HepG2 (cell line): Measurements from ENCODE around the gene ASTN2. TPM values are rescaled to one million over a fixed set of nuclear protein-coding genes. Genes with fewer than 3 reads are reported as not detected.

Experiments
- ATAC-seq: fragments of 200-7000 bp; cut with Tn5 transposase; 3 replicates; pipeline ENCODE4 v1.9.1; 2020; ENCODE audit warnings: mild to moderate bottlenecking, moderate library complexity
- BruUV-seq: library from RNA; stranded (reverse); fragments of 400-500 nt; replicated peaks from 2 replicates; lab custom pipeline; 2021; lab: Mats Ljungman, UMichigan
- CTCF ChIA-PET: fragments of 300-600 bp; formaldehyde crosslinking; extraction: SDS; loops from one replicate; lab custom pipeline; 2021; ENCODE audit warnings: low total read pairs, inconsistent platforms, low intra/inter-chr PET ratio; lab: Yijun Ruan, JAX
- POLR2A ChIA-PET: fragments of 350-600 bp; sonication (Branson Sonifier 250); formaldehyde crosslinking; loops from one replicate; lab custom pipeline; 2020; ENCODE audit warnings: antibody characterized with exemption, inconsistent platforms; lab: Yijun Ruan, JAX
- DNase-seq: peaks from one replicate; pipeline ENCODE4 v3.0.0-alpha.2; 2015; ENCODE audit warnings: low spot score
- FAIRE-seq: peaks from 3 replicates; lab custom pipeline; 2011; peaks lifted over from hg19 to GRCh38; lab: Jason Lieb, UNC
- H2AFZ ChIP-seq: one replicate; pipeline ENCODE4 v1.6.1; 2011; ENCODE audit warnings: low read length, inconsistent platforms
- H3K27ac ChIP-seq: fragments of 300-600 bp; 3 replicates; pipeline ENCODE4 v1.8.0; 2011; ENCODE audit warnings: mixed run types, mild to moderate bottlenecking, mixed read lengths, low read length, inconsistent platforms; ENCODE audit not compliant: insufficient read depth; ENCODE audit errors: extremely low read length
- H3K27me3 ChIP-seq, 2 experiments: fragments of 200-600 bp in 1 of 2; 2 replicates in 1 of 2; 3 replicates in 1 of 2; pipeline versions ENCODE4 v1.6.0 to v1.8.0; 2011; ENCODE audit warnings: low read length in 2 of 2, mild to moderate bottlenecking in 2 of 2, moderate library complexity in 2 of 2, inconsistent platforms in 1 of 2; ENCODE audit not compliant: insufficient read depth in 2 of 2, control insufficient read depth in 1 of 2
- H3K36me3 ChIP-seq, 2 experiments: fragments of 200-600 bp in 1 of 2; replicated peaks in 1 of 2; 2 replicates in 1 of 2; 3 replicates in 1 of 2; pipeline versions ENCODE4 v1.5.1 to v1.8.0; 2011; ENCODE audit warnings: low read length in 2 of 2, inconsistent platforms in 1 of 2; ENCODE audit not compliant: insufficient read depth in 2 of 2, control insufficient read depth in 1 of 2
- H3K4me1 ChIP-seq: 2 replicates; pipeline ENCODE4 v1.5.1; 2012; ENCODE audit warnings: low read length, inconsistent platforms; ENCODE audit not compliant: insufficient read depth
- H3K4me2 ChIP-seq: 2 replicates; pipeline ENCODE4 v1.6.0; 2011; ENCODE audit warnings: low read depth, low read length, inconsistent platforms
- H3K4me3 ChIP-seq, 3 experiments: fragments of 200-600 bp in 1 of 3; sonication (generic), shearing (Covaris generic) in 1 of 3; replicated peaks in 1 of 3; 2 replicates each; pipeline ENCODE4 v1.5.1; 2011 to 2016; ENCODE audit warnings: low read length in 3 of 3, inconsistent platforms in 2 of 3, low read depth in 2 of 3, mild to moderate bottlenecking in 2 of 3, control low read depth in 1 of 3, mixed read lengths in 1 of 3; ENCODE audit not compliant: insufficient read depth in 1 of 3
- H3K79me2 ChIP-seq: one replicate; pipeline ENCODE4 v1.6.1; 2011; ENCODE audit warnings: low read length, inconsistent platforms; ENCODE audit not compliant: insufficient read depth
- H3K9ac ChIP-seq: 2 replicates; pipeline ENCODE4 v1.6.0; 2011; ENCODE audit warnings: mild to moderate bottlenecking, low read depth, low read length, inconsistent platforms; ENCODE audit not compliant: insufficient read depth
- H3K9me3 ChIP-seq: 2 replicates; pipeline ENCODE4 v1.5.1; 2012; ENCODE audit warnings: mild to moderate bottlenecking, low read length
- H4K20me1 ChIP-seq: 2 replicates; pipeline ENCODE4 v1.6.0; 2011; ENCODE audit warnings: inconsistent platforms, mild to moderate bottlenecking, low read length, moderate library complexity; ENCODE audit not compliant: insufficient read depth
- AHR ChIP-seq: IDR thresholded peaks from 2 replicates; pipeline ENCODE4 v1.6.1; 2018; ENCODE audit warnings: missing genetic modification reagents, missing compliant biosample characterization
- ERF ChIP-seq: IDR thresholded peaks from 2 replicates; pipeline ENCODE4 v1.6.1; 2018; ENCODE audit warnings: missing biosample characterization, missing genetic modification reagents
- FOXC1 ChIP-seq: sonication (generic); formaldehyde crosslinking; IDR thresholded peaks from 2 replicates; pipeline ENCODE4 v1.8.0; 2022; ENCODE audit warnings: mild to moderate bottlenecking, missing genetic modification reagents, borderline replicate concordance
- KDM2A ChIP-seq: sonication (generic); formaldehyde crosslinking; IDR thresholded peaks from 2 replicates; pipeline ENCODE4 v1.4.0; 2020; ENCODE audit warnings: low read depth, missing genetic modification reagents, borderline replicate concordance
- MBNL3 ChIP-seq: fragments of 250-450 bp; sonication (Bioruptor Pico); conservative IDR thresholded peaks from 2 replicates; pipeline ENCODE4 v1.8.0; 2022; ENCODE audit warnings: mild to moderate bottlenecking, inconsistent platforms
- NR2F1 ChIP-seq, 2 experiments: fragments of 450-650 bp in 1 of 2; formaldehyde crosslinking in 1 of 2; IDR thresholded peaks; 2 replicates each; pipeline versions ENCODE4 v1.5.0 to v1.6.1; 2016 to 2020; ENCODE audit warnings: mild to moderate bottlenecking in 1 of 2, missing compliant biosample characterization in 1 of 2, missing genetic modification reagents in 1 of 2, moderate library complexity in 1 of 2
- RAD21 ChIP-seq: fragments of 450-650 bp; formaldehyde crosslinking; IDR thresholded peaks from 2 replicates; pipeline ENCODE4 v1.5.0; 2020; ENCODE audit warnings: mild to moderate bottlenecking
- RORA ChIP-seq: sonication (generic); formaldehyde crosslinking; IDR thresholded peaks from 2 replicates; pipeline ENCODE4 v1.5.0; 2020; ENCODE audit warnings: mild to moderate bottlenecking, missing genetic modification reagents, moderate library complexity
- RXRB ChIP-seq: IDR thresholded peaks from 2 replicates; pipeline ENCODE4 v1.6.1; 2016; ENCODE audit warnings: borderline replicate concordance, missing genetic modification reagents, missing compliant biosample characterization
- ZBTB7B ChIP-seq: sonication (generic); formaldehyde crosslinking; IDR thresholded peaks from 2 replicates; pipeline ENCODE4 v1.4.0; 2020; ENCODE audit warnings: missing genetic modification reagents
- ZNF292 ChIP-seq: sonication (generic); formaldehyde crosslinking; IDR thresholded peaks from 2 replicates; pipeline ENCODE4 v1.8.1; 2022; ENCODE audit warnings: mild to moderate bottlenecking, low read depth, missing genetic modification reagents, borderline replicate concordance
- ZNF343 ChIP-seq: sonication (generic); formaldehyde crosslinking; IDR thresholded peaks from 2 replicates; pipeline ENCODE4 v1.4.0; 2020; ENCODE audit warnings: mild to moderate bottlenecking, missing genetic modification reagents
- ZNF83 ChIP-seq: sonication (generic); formaldehyde crosslinking; IDR thresholded peaks from 2 replicates; pipeline ENCODE4 v1.4.0; 2020; ENCODE audit warnings: missing genetic modification reagents, mild to moderate bottlenecking, borderline replicate concordance
- WGBS: methylation state at CpG from one replicate; pipeline ENCODE4 v1.1.6; 2017; ENCODE audit warnings: low lambda C conversion rate; 5-methylcytosine and 5-hydroxymethylcytosine counted together
- in situ Hi-C: cut with HindIII; loops from 2 replicates; pipeline ENCODE4 v1.10.0; 2017; ENCODE audit warnings: low pct_unique_long_range_greater_than_20kb; ENCODE audit not compliant: extremely low pct_ligation_motif_present
- intact Hi-C: fragments of 100-400 bp; cut with micrococcal nuclease; formaldehyde crosslinking; loops from one replicate; pipeline ENCODE4 v1.10.0; 2022; ENCODE audit not compliant: unreplicated experiment
- polyA plus RNA-seq, 8 experiments: library from polyadenylated mRNA; depleted of rRNA in 3 of 8; stranded (reverse) in 7 of 8; unstranded in 1 of 8; fragments of >200 nt; fragmentation: Illumina TruSeq in 4 of 8; extraction: Trizol in 4 of 8; gene quantifications; 2 replicates each; pipeline versions ENCODE4 v1.2.1 to v1.2.3, GENCODE V29; 2011 to 2016; ENCODE audit warnings: low read depth in 4 of 8, missing spikeins in 1 of 8, mixed read lengths in 1 of 8; ENCODE audit not compliant: insufficient read depth in 1 of 8
- total RNA-seq, 5 experiments: library from RNA; depleted of rRNA; stranded (reverse); fragments of >200 nt; fragmentation: Illumina TruSeq; extraction: Trizol; gene quantifications; 2 replicates each; pipeline ENCODE4 v1.2.3, GENCODE V29; 2016; ENCODE audit warnings: low read depth in 1 of 5
- TF ChIP-seq, protein P1 (sequence below): sonication (generic); formaldehyde crosslinking; conservative IDR thresholded peaks from 2 replicates; pipeline ENCODE4 v1.8.0; 2022; ENCODE audit warnings: low read depth, missing genetic modification reagents
- TF ChIP-seq, protein P2 (sequence below): sonication (generic); formaldehyde crosslinking; IDR thresholded peaks from 2 replicates; pipeline ENCODE4 v1.4.0; 2020; ENCODE audit warnings: missing genetic modification reagents, mild to moderate bottlenecking, borderline replicate concordance
- TF ChIP-seq, protein P3 (sequence below): IDR thresholded peaks from 2 replicates; pipeline ENCODE4 v1.6.1; 2016; ENCODE audit warnings: low read depth, borderline replicate concordance
- TF ChIP-seq, protein P4 (sequence below): sonication (generic); formaldehyde crosslinking; IDR thresholded peaks from 2 replicates; pipeline ENCODE4 v1.8.0; 2022; ENCODE audit warnings: missing genetic modification reagents, mild to moderate bottlenecking, borderline replicate concordance
- TF ChIP-seq, protein P5 (sequence below): sonication (generic); formaldehyde crosslinking; IDR thresholded peaks from 2 replicates; pipeline ENCODE4 v1.5.1; 2020; ENCODE audit warnings: mild to moderate bottlenecking, moderate library complexity, missing genetic modification reagents

ASTN2 gene
- total and polyA plus RNA-seq, 2 of the 13 experiments (the other 11 are each of a cell fraction or from before 2014, with no cell fraction given), result 5.2 to 13.5 TPM

DNA sequence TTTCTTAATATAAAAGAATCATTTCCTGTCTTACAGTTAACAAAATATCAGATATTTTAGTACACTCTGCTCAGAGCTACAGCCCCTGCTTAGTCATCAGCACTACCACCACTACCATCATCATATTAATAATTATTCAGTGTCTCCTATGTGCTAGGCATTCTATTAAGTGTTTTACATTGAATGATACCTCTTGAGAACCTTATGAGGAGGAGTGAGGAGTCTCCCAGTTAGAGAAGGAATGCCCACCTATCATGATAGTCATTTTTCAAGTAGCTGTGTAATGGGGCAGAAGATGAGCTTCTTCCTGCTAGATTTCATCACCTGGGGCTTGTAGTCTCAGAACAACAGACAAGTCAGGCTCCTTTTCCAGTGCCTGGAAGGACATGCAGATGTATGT is 489.7 kb downstream of the ASTN2 start (continued):
- TF ChIP-seq AHR (CRISPR knock-in tag) (no peak), MBNL3 (no peak), NR2F1 (CRISPR knock-in tag; IDR thresholded peaks at IDR 0.05) (no peak), ZBTB7B (no peak), ZNF83 (CRISPR knock-in tag) (no peak), FOXC1 (no peak)
- TF ChIP-seq, protein P1, sequence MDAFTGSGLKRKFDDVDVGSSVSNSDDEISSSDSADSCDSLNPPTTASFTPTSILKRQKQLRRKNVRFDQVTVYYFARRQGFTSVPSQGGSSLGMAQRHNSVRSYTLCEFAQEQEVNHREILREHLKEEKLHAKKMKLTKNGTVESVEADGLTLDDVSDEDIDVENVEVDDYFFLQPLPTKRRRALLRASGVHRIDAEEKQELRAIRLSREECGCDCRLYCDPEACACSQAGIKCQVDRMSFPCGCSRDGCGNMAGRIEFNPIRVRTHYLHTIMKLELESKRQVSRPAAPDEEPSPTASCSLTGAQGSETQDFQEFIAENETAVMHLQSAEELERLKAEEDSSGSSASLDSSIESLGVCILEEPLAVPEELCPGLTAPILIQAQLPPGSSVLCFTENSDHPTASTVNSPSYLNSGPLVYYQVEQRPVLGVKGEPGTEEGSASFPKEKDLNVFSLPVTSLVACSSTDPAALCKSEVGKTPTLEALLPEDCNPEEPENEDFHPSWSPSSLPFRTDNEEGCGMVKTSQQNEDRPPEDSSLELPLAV, result no peak
- TF ChIP-seq, protein P2, sequence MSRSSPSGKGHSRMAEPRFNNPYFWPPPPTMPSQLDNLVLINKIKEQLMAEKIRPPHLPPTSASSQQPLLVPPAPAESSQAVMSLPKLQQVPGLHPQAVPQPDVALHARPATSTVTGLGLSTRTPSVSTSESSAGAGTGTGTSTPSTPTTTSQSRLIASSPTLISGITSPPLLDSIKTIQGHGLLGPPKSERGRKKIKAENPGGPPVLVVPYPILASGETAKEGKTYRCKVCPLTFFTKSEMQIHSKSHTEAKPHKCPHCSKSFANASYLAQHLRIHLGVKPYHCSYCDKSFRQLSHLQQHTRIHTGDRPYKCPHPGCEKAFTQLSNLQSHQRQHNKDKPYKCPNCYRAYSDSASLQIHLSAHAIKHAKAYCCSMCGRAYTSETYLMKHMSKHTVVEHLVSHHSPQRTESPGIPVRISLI (CRISPR knock-in tag), result no peak
- TF ChIP-seq, protein P3, sequence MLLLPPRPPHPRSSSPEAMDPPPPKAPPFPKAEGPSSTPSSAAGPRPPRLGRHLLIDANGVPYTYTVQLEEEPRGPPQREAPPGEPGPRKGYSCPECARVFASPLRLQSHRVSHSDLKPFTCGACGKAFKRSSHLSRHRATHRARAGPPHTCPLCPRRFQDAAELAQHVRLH (CRISPR knock-in tag), result no peak
- TF ChIP-seq, all 625 proteins: peak for 0

DNA sequence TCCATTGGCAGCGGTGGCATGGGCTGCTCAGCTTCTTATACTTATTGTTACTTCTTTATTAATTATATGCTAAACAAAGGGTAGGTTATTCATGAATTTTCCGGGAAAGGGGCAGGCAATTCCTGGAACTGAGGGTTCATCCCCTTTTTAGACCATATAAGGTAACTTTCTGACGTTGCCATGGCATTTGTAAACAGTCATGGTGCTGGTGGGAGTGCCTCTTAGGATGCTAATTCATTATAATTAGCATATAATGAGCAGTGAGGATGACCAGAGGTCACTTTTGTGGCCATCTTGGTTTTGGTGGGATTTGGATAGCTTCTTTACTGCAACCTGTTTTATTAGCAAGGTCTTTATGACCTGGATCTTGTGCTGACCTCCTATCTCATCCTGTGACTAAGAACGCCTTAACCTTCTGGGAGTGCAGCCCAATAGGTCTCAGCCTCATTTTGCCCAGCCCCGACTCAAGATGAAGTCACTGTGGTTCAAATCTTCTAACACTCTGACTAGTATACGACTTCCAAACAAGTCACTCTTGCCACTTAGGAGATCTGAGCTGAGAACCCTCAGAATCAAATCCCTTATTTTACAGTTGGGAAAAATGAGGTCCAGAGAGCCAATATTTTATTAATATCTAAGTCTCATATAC is 490.3 kb downstream of the ASTN2 start:
- H3K27me3 ChIP-seq, result no peaks in the 10 kb centered on the region
- H3K36me3 ChIP-seq, result no peaks in the 10 kb centered on the region
- no peak overlapping the region for H3K27ac ChIP-seq
- in situ Hi-C loops (no loop called here), intact Hi-C loops (no loop called here)
- no peaks in the 10 kb centered on the region for H3K9me3 ChIP-seq
- H3K9ac ChIP-seq, result no peak overlapping the region
- no peak overlapping the region for H3K4me2 ChIP-seq
- H3K79me2 ChIP-seq, result no peaks in the 10 kb centered on the region
- H2AFZ ChIP-seq, result no peak overlapping the region
- H3K4me3 ChIP-seq, result no peak overlapping the region
- no peak for ATAC-seq
- no peak for DNase-seq
- POLR2A ChIA-PET, result no interaction called here
- BruUV-seq, result no TSS peak
- no peak for FAIRE-seq
- CTCF ChIA-PET, result no interaction called here
- no peaks in the 10 kb centered on the region for H4K20me1 ChIP-seq
- no peaks in the 10 kb centered on the region for H3K4me1 ChIP-seq
- WGBS, result 3% methylated on average over 5 of the region's 6 CpGs
- TF ChIP-seq, protein P4, sequence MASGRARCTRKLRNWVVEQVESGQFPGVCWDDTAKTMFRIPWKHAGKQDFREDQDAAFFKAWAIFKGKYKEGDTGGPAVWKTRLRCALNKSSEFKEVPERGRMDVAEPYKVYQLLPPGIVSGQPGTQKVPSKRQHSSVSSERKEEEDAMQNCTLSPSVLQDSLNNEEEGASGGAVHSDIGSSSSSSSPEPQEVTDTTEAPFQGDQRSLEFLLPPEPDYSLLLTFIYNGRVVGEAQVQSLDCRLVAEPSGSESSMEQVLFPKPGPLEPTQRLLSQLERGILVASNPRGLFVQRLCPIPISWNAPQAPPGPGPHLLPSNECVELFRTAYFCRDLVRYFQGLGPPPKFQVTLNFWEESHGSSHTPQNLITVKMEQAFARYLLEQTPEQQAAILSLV (CRISPR knock-in tag), result no peak
- TF ChIP-seq ZNF343 (CRISPR knock-in tag), result no peak
- TF ChIP-seq ZNF292, result no peak
- TF ChIP-seq, protein P5, sequence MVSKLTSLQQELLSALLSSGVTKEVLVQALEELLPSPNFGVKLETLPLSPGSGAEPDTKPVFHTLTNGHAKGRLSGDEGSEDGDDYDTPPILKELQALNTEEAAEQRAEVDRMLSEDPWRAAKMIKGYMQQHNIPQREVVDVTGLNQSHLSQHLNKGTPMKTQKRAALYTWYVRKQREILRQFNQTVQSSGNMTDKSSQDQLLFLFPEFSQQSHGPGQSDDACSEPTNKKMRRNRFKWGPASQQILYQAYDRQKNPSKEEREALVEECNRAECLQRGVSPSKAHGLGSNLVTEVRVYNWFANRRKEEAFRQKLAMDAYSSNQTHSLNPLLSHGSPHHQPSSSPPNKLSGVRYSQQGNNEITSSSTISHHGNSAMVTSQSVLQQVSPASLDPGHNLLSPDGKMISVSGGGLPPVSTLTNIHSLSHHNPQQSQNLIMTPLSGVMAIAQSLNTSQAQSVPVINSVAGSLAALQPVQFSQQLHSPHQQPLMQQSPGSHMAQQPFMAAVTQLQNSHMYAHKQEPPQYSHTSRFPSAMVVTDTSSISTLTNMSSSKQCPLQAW, result no peak
- TF ChIP-seq RXRB (CRISPR knock-in tag), result no peak
- TF ChIP-seq RORA (CRISPR knock-in tag), result no peak
- no peak for TF ChIP-seq RAD21 (CRISPR knock-in tag)
- TF ChIP-seq MBNL3, result no peak
- TF ChIP-seq ERF (CRISPR knock-in tag), result no peak
- no peak for TF ChIP-seq KDM2A (CRISPR knock-in tag)
